ENCODE results near the gene ULK4. TPM values are rescaled to one million over a fixed set of nuclear protein-coding genes. Genes with fewer than 3 reads are reported as not detected.
"Not testable (repeated sequence)": the region's sequence is repeated elsewhere in the genome, so short reads cannot be mapped to it uniquely, and the experiment has no call there.

Gene ULK4
- total RNA-seq, 4 donors from 2014 or later, result 8.4 to 43.8 (median 20.8) TPM

DNA sequence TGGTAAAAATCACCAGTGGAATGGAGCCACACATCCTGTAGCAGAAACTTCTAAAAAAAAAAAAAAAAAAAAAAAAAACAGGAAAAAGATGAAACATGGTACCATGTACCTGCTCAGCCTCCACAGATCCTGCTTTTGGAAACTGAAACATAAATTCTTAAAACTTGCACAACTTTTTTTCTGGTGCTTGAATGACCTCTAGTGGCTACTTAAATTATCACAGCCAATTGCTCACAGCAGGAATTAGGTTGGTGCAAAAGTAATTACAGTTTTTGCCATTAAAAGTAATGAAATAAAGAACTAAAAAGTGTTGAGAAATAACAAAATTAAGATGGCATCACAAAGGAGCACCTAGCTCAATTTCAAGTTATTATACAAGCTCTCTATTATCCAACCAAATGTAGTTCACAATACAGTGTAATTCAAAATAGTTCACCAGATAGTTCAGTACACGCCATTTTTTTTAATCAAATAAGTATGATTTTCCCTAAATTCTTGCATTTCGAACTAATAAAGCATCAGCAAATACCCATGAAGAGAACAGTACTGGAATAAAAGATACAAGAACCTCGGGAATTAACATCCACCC, 80.6 kb downstream of the ULK4 start:
- Histone ChIP-seq H3K4me3 (no peak overlapping the region), H3K36me3 (no peaks in the 10 kb centered on the region), H3K27me3 (no peaks in the 10 kb centered on the region), H3K4me1 (no peaks in the 10 kb centered on the region), H3K9me3 (no peaks in the 10 kb centered on the region), H3K27ac (no peak overlapping the region)
- no peak for DNase-seq
- TF ChIP-seq, protein P1, sequence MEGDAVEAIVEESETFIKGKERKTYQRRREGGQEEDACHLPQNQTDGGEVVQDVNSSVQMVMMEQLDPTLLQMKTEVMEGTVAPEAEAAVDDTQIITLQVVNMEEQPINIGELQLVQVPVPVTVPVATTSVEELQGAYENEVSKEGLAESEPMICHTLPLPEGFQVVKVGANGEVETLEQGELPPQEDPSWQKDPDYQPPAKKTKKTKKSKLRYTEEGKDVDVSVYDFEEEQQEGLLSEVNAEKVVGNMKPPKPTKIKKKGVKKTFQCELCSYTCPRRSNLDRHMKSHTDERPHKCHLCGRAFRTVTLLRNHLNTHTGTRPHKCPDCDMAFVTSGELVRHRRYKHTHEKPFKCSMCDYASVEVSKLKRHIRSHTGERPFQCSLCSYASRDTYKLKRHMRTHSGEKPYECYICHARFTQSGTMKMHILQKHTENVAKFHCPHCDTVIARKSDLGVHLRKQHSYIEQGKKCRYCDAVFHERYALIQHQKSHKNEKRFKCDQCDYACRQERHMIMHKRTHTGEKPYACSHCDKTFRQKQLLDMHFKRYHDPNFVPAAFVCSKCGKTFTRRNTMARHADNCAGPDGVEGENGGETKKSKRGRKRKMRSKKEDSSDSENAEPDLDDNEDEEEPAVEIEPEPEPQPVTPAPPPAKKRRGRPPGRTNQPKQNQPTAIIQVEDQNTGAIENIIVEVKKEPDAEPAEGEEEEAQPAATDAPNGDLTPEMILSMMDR (IDR thresholded peaks at IDR 0.05), result peak; percentile 34 to 87 (median 79)
- TF ChIP-seq POLR2A (IDR thresholded peaks at IDR 0.05), result no peak

DNA sequence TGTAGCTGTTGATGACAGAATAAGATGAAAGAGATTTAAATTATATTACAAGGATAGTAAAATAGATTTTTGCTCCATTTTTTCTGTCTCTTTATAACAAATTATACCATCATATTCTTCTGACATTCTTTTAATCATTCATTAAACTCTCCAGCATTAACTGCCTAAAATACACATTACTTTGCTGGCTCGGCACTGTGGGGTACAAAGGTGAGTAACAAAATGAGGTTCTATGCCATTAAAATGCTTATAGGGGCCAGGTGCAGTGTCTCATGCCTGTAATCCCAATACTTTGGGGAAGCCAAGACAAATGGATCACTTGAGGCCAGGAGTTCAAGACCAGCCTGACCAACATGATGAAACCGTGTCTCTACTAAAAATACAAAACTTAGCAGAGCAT, 81.5 kb downstream of the ULK4 start:
- TF ChIP-seq POLR2A (IDR thresholded peaks at IDR 0.05), result no peak
- H3K9me3 ChIP-seq, result no peaks in the 10 kb centered on the region
- no peaks in the 10 kb centered on the region for H3K4me1 ChIP-seq
- no peak overlapping the region for H3K4me3 ChIP-seq
- no peaks in the 10 kb centered on the region for H3K27me3 ChIP-seq
- DNase-seq, result no peak
- no peaks in the 10 kb centered on the region for H3K36me3 ChIP-seq
- no peak overlapping the region for H3K27ac ChIP-seq

DNA sequence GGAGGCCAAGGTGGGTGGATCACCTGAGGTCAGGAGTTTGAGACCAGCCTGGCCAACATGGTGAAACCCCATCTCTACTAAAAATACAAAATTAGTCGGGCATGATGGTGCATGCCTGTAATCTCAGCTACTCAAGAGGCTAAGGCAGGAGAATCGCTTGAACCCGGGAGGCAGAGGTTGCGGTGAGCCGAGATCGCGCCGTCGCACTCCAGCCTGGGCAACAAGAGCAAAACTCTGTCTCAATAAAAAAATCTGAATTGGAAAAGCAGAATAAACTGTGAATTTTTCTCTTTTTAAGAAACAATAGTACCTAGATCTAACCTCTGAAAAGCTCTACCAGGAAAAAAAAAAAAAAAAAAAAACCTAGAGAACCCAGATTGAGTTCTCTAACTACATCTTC, 84.2 kb downstream of the ULK4 start:
- H3K4me1 ChIP-seq, H3K9me3 ChIP-seq, H3K36me3 ChIP-seq, H3K27me3 ChIP-seq, H3K4me3 ChIP-seq, DNase-seq, H3K27ac ChIP-seq: not testable (repeated sequence)

DNA sequence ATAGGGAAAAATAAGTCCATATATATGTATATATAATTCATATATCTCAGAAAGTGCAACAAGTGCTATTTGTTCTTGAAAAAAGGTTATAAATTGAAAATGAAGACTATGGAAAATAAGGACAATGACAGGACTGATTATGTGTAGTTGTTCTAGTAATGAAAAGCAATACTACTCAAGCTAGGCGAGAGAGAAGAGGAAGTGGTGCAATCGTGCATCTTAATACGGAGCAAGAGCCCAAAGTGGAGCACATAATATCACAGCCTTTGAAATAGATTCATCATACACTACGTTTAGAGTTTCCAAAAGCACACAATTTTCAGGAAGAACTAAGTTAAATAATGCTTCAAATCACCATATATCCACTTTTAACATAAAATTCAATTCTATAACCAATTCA, 87.9 kb downstream of the ULK4 start:
- Histone ChIP-seq H3K27me3 (no peaks in the 10 kb centered on the region), H3K9me3 (no peaks in the 10 kb centered on the region), H3K4me1 (no peaks in the 10 kb centered on the region), H3K36me3 (no peaks in the 10 kb centered on the region), H3K4me3 (no peak overlapping the region), H3K27ac (no peak overlapping the region)
- DNase-seq, result no peak
- TF ChIP-seq, protein P1 (IDR thresholded peaks at IDR 0.05), result no peak
- TF ChIP-seq POLR2A (IDR thresholded peaks at IDR 0.05), result no peak

DNA sequence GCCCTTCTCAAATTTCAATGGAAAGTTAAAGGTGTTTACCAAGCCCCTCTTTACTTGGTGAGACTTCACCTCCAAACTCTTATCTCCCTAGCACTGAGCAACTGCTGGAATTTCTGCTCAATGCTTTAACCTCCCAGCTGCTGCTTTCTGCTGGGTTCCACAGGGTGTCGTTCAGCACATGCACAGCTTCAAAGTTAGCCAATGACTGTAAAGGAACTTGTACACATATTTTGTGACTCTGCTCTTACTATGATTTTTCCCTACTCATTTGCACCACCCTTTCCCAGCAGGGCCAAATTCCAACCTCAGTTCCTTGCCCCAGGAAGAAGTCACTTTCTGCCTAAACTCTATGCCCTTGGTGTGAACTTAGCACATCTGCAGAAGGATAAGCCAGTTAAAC, 89.7 kb downstream of the ULK4 start:
- H3K27ac ChIP-seq, result no peak overlapping the region
- H3K36me3 ChIP-seq, result no peaks in the 10 kb centered on the region
- no peaks in the 10 kb centered on the region for H3K4me1 ChIP-seq
- no peak overlapping the region for H3K4me3 ChIP-seq
- no peak for DNase-seq
- H3K27me3 ChIP-seq, result no peaks in the 10 kb centered on the region
- TF ChIP-seq, protein P1 (IDR thresholded peaks at IDR 0.05), result no peak
- TF ChIP-seq POLR2A (IDR thresholded peaks at IDR 0.05), result no peak
- no peaks in the 10 kb centered on the region for H3K9me3 ChIP-seq

DNA sequence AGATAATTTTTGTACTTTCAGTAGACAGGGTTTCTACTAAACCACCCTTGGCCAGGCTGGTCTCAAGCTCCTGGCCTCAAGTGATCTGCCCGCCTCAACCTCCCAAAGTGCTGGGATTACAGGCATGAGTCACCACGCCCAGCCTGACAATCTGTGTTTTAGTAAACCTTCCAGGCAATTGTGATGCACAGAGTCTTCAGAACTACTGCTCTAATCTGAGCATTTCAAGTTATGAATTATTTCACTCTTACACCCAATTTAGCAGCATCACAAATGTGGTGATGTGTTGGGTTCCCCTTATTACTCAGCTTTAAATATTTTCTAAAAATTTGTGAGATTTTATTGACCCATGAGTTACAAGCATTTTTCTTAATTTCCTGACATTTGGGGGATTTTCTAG, 94.4 kb downstream of the ULK4 start:
- DNase-seq, result no peak
- Histone ChIP-seq H3K4me1 (no peaks in the 10 kb centered on the region), H3K27ac (no peak overlapping the region), H3K9me3 (no peaks in the 10 kb centered on the region), H3K27me3 (no peaks in the 10 kb centered on the region), H3K36me3 (no peaks in the 10 kb centered on the region), H3K4me3 (no peak overlapping the region)
- TF ChIP-seq, protein P1 (IDR thresholded peaks at IDR 0.05), result no peak
- no peak for TF ChIP-seq POLR2A (IDR thresholded peaks at IDR 0.05)

DNA sequence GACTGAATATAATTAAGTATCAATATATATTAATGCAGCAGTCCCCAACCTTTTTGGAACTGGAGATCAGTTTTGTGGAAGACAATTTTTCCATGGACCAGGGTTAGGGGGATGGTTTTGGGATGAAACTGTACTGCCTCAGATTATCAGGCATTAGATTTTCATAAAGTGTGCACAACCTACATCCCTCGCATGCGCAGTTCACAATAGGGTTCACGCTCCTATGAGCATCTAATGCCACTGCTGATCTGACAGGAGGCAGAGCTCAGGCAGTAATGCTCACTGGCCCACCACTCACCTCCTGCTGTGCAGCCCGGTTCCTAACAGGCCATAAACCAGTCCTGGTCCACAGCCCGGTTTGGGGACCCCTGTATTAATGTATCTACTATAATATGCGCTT, 95.6 kb downstream of the ULK4 start:
- Histone ChIP-seq H3K9me3 (no peaks in the 10 kb centered on the region), H3K36me3 (no peaks in the 10 kb centered on the region), H3K27ac (no peak overlapping the region), H3K4me1 (no peaks in the 10 kb centered on the region), H3K4me3 (no peak overlapping the region), H3K27me3 (no peaks in the 10 kb centered on the region)
- no peak for DNase-seq
- TF ChIP-seq, protein P1 (IDR thresholded peaks at IDR 0.05), result no peak
